K562 (cell line): ENCODE measurements around the gene ACRBP. TPM values are rescaled to one million over a fixed set of nuclear protein-coding genes. Genes with fewer than 3 reads are reported as not detected.
A peak's percentile ranks its signal among the peaks of the same experiment; 100 is the strongest.
"Not testable (repeated sequence)": the region's sequence is repeated elsewhere in the genome, so short reads cannot be mapped to it uniquely, and the experiment has no call there.

Source experiments
- ATAC-seq: fragments of 200-7000 bp; cut with Tn5 transposase; 3 replicates; pipeline ENCODE4 v1.9.1; 2020; ENCODE audit warnings: moderate library complexity
- BruUV-seq: library from RNA; stranded (reverse); fragments of 400-500 nt; replicated peaks from 2 replicates; lab custom pipeline; 2021; lab: Mats Ljungman, UMichigan
- CTCF ChIA-PET: fragments of 300-600 bp; formaldehyde crosslinking; extraction: SDS; loops from one replicate; lab custom pipeline; 2021; ENCODE audit warnings: low intra/inter-chr PET ratio; lab: Yijun Ruan, JAX
- POLR2A ChIA-PET: fragments of 300-600, 350-650 bp; sonication (Branson Sonifier 250); formaldehyde crosslinking; extraction: SDS; loops from one replicate; lab custom pipeline; 2021; ENCODE audit warnings: antibody characterized with exemption, inconsistent platforms; lab: Yijun Ruan, JAX
- DNase-seq, 4 experiments: peaks; one replicate each; pipeline versions ENCODE4 v3.0.0 to v3.0.0-alpha.2; 2011 to 2018; ENCODE audit warnings: low spot score in 3 of 4, mixed read lengths in 3 of 4; ENCODE audit errors: extremely low read depth in 1 of 4
- FAIRE-seq: peaks from 2 replicates; lab custom pipeline; 2011; peaks lifted over from hg19 to GRCh38; lab: Jason Lieb, UNC
- H2AFZ ChIP-seq: 2 replicates; pipeline ENCODE4 v1.6.0; 2011; ENCODE audit warnings: low read depth, low read length, control low read depth, inconsistent platforms
- H3K27ac ChIP-seq: fragments of 200-600 bp; 3 replicates; pipeline ENCODE4 v1.8.0; 2011; ENCODE audit warnings: low read depth, mild to moderate bottlenecking, control low read depth, inconsistent platforms, low read length, moderate library complexity, mixed read lengths; ENCODE audit errors: extremely low read depth
- H3K27me3 ChIP-seq, 2 experiments: fragments of 300-600 bp in 1 of 2; 2 replicates in 1 of 2; 3 replicates in 1 of 2; pipeline versions ENCODE4 v1.6.0 to v1.8.0; 2011; ENCODE audit warnings: inconsistent platforms in 2 of 2, low read length in 2 of 2, mild to moderate bottlenecking in 1 of 2, mixed read lengths in 1 of 2, moderate library complexity in 1 of 2; ENCODE audit not compliant: control insufficient read depth in 2 of 2, insufficient read depth in 2 of 2
- H3K36me3 ChIP-seq: fragments of 300-600 bp; 3 replicates; pipeline ENCODE4 v1.8.0; 2011; ENCODE audit warnings: mild to moderate bottlenecking, low read length, inconsistent platforms; ENCODE audit not compliant: control insufficient read depth, insufficient read depth
- H3K4me1 ChIP-seq, 2 experiments: fragments of 200-600 bp in 1 of 2; replicated peaks in 1 of 2; 2 replicates in 1 of 2; 3 replicates in 1 of 2; pipeline versions ENCODE4 v1.5.1 to v1.8.0; 2011; ENCODE audit warnings: inconsistent platforms in 2 of 2, low read length in 2 of 2, mild to moderate bottlenecking in 1 of 2, mixed read lengths in 1 of 2, moderate library complexity in 1 of 2; ENCODE audit not compliant: control insufficient read depth in 2 of 2, insufficient read depth in 2 of 2
- H3K4me2 ChIP-seq: 2 replicates; pipeline ENCODE4 v1.6.1; 2011; ENCODE audit warnings: low read length, control low read depth, inconsistent platforms, mixed read lengths; ENCODE audit not compliant: insufficient read depth
- H3K4me3 ChIP-seq: fragments of 200-600 bp; sonication (generic), shearing (Covaris generic); 2 replicates; pipeline ENCODE4 v1.5.1; 2016; ENCODE audit warnings: control low read depth, inconsistent platforms
- H3K79me2 ChIP-seq: fragments of 200-600 bp; 3 replicates; pipeline ENCODE4 v1.8.0; 2011; ENCODE audit warnings: low read length, inconsistent platforms; ENCODE audit not compliant: control insufficient read depth, insufficient read depth
- H3K9ac ChIP-seq, 2 experiments: 2 replicates each; pipeline versions ENCODE4 v1.6.0 to v1.6.1; 2011; ENCODE audit warnings: low read depth in 2 of 2, low read length in 2 of 2, control low read depth in 1 of 2, inconsistent platforms in 1 of 2, mild to moderate bottlenecking in 1 of 2, mixed read lengths in 1 of 2; ENCODE audit not compliant: insufficient read depth in 1 of 2
- H3K9me1 ChIP-seq: one replicate; pipeline ENCODE4 v1.6.0; 2011; ENCODE audit warnings: inconsistent platforms, mild to moderate bottlenecking, low read length, moderate library complexity; ENCODE audit not compliant: control insufficient read depth, insufficient read depth
- H3K9me3 ChIP-seq: replicated peaks from 2 replicates; pipeline ENCODE4 v1.5.1; 2011; ENCODE audit warnings: low read depth, low read length, inconsistent platforms; ENCODE audit not compliant: control insufficient read depth, insufficient read depth
- H4K20me1 ChIP-seq: replicated peaks from 2 replicates; pipeline ENCODE4 v1.6.1; 2011; ENCODE audit warnings: low read length, inconsistent platforms, mixed read lengths; ENCODE audit not compliant: control insufficient read depth, insufficient read depth
- PRMT5 ChIP-seq: sonication (generic); formaldehyde crosslinking; IDR thresholded peaks from 2 replicates; pipeline ENCODE4 v1.5.0; 2020; ENCODE audit warnings: missing genetic modification reagents
- RBFOX2 ChIP-seq: fragments of 200-400 bp; formaldehyde crosslinking; IDR thresholded peaks from 2 replicates; pipeline ENCODE4 v1.6.1; 2017; ENCODE audit warnings: low read depth, mild to moderate bottlenecking, low read length, moderate library complexity
- WGBS: fragments of 100-300 bp; shearing (Covaris generic); methylation state at CpG from one replicate; pipeline ENCODE4 v1.1.6; 2016; ENCODE audit warnings: low coverage, mixed read lengths; ENCODE audit not compliant: insufficient coverage; ENCODE audit errors: missing lambda C conversion rate; 5-methylcytosine and 5-hydroxymethylcytosine counted together
- in situ Hi-C: fragments of 300-500 bp; cut with MboI; formaldehyde crosslinking; loops from 4 replicates; pipeline ENCODE4 v1.15.0; 2018; ENCODE audit warnings: inconsistent platforms, mixed read lengths
- intact Hi-C: fragments of 100-400 bp; cut with micrococcal nuclease; formaldehyde crosslinking; loops from 2 replicates; pipeline ENCODE4 v1.14.2; 2022
- polyA plus RNA-seq, 8 experiments: library from polyadenylated mRNA; depleted of rRNA in 4 of 8; stranded (reverse) in 5 of 8; unstranded in 3 of 8; fragments of >200 nt; fragmentation: Nextera tagmentation in 2 of 8; fragmentation: Illumina TruSeq in 1 of 8; extraction: Ambion mirVana in 2 of 8; extraction: Trizol in 1 of 8; gene quantifications; 2 replicates each; pipeline versions ENCODE4 v1.2.1 to v1.2.3, GENCODE V29; 2011 to 2014; ENCODE audit warnings: inconsistent platforms in 1 of 8, missing spikeins in 1 of 8
- total RNA-seq, 7 experiments: library from RNA; depleted of rRNA in 6 of 7; stranded (reverse); fragments of >200 nt in 6 of 7; fragmentation: Illumina TruSeq in 2 of 7; extraction: Trizol in 2 of 7; gene quantifications; 2 replicates each; pipeline versions ENCODE4 v1.2.1 to v1.2.3, GENCODE V29; 2011 to 2021; ENCODE audit warnings: low replicate concordance in 1 of 7
- TF ChIP-seq, protein P1 (sequence below): sonication (generic); formaldehyde crosslinking; IDR thresholded peaks from 2 replicates; pipeline ENCODE4 v1.8.0; 2022; ENCODE audit warnings: mild to moderate bottlenecking, missing genetic modification reagents

ACRBP gene
- total and polyA plus RNA-seq, 9 of the 15 experiments (the other 6 are each of a cell fraction or from before 2014, with no cell fraction given) = 3.1 to 31.8 (median 8.4) TPM

- FAIRE-seq (no peak), ATAC-seq (no peak), DNase-seq (no peak)
- no peak overlapping the region for H3K9ac ChIP-seq
- no TSS peak for BruUV-seq
- no peak overlapping the region for H3K4me3 ChIP-seq
- intact Hi-C loops = no loop called here
- no peaks in the 10 kb centered on the region for H3K27me3 ChIP-seq
- in situ Hi-C loops = no loop called here
- H3K79me2 ChIP-seq = peaks cover 84% of the 10 kb centered on the region
- 88% methylated on average over 3 of the region's 3 CpGs for WGBS
- no peak overlapping the region for H3K27ac ChIP-seq
- peaks cover 30% of the 10 kb centered on the region for H4K20me1 ChIP-seq
- TF ChIP-seq PRMT5 (CRISPR knock-in tag) (no peak), RBFOX2 (0 out of 2 replicates have a peak, but pooled peaks have one; percentile 4)
- TF ChIP-seq, protein P1, sequence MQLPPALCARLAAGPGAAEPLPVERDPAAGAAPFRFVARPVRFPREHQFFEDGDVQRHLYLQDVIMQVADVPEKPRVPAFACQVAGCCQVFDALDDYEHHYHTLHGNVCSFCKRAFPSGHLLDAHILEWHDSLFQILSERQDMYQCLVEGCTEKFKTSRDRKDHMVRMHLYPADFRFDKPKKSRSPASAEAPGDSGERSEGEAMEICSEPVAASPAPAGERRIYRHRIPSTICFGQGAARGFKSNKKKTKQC (CRISPR knock-in tag) = no peak
- no peak overlapping the region for H3K4me2 ChIP-seq
- H3K9me3 ChIP-seq = no peaks in the 10 kb centered on the region
- H3K36me3 ChIP-seq = peaks cover 84% of the 10 kb centered on the region
- H3K4me1 ChIP-seq = peaks cover 16 to 17% of the 10 kb centered on the region in 2 experiments; a peak in 4 of 5 replicates
- ChIA-PET CTCF (no interaction called here), POLR2A (interaction anchor here (0.9 to 1.2 kb wide), 3 partner anchors 10 to 34 kb away, joined by 3 to 4 read pairs (median 4); partner anchors contain the start of gene NOP2)
- no peaks in the 10 kb centered on the region for H3K9me1 ChIP-seq
- no peak overlapping the region for H2AFZ ChIP-seq
Measured at GRCh38 chr12:6602526-6602925, 44.7 kb downstream of the ACRBP start.

- H3K27me3 ChIP-seq, intact Hi-C loops, H2AFZ ChIP-seq, H3K4me3 ChIP-seq, H3K9me3 ChIP-seq, BruUV-seq, H3K4me2 ChIP-seq, FAIRE-seq, ATAC-seq, H3K27ac ChIP-seq, DNase-seq, H3K4me1 ChIP-seq, CTCF ChIA-PET, H3K9me1 ChIP-seq, in situ Hi-C loops, H3K9ac ChIP-seq, H4K20me1 ChIP-seq: not testable (repeated sequence)
- peaks cover 25% of the 10 kb centered on the region for H3K79me2 ChIP-seq
- 100% methylated on average over 2 of the region's 10 CpGs for WGBS
- POLR2A ChIA-PET = interaction anchor here (1.1 to 1.2 kb wide), 3 partner anchors 9 to 27 kb away, joined by 4 read pairs; partner anchors contain the start of gene NOP2
- peaks cover 85% of the 10 kb centered on the region for H3K36me3 ChIP-seq
Measured at GRCh38 chr12:6595673-6596072, 51.6 kb downstream of the ACRBP start.
